GM13976 (cell line): ENCODE data around the gene IFI30.
"Not testable (repeated sequence)": the region's sequence is repeated elsewhere in the genome, so short reads cannot be mapped to it uniquely, and the experiment has no call there.

ENCODE experiments used
- DNase-seq: peaks from one replicate; pipeline ENCODE4 v3.0.0; 2012; ENCODE audit warnings: low spot score
- CTCF ChIP-seq: IDR thresholded peaks from 2 replicates; pipeline ENCODE4 v1.5.1; 2012; ENCODE audit warnings: borderline replicate concordance, mild to moderate bottlenecking; ENCODE audit not compliant: insufficient read depth; ENCODE audit errors: extremely low read depth, missing control alignments, control extremely low read depth
- in situ Hi-C: fragments of 300-500 bp; cut with MboI; formaldehyde crosslinking; loops from one replicate; pipeline ENCODE4 v1.12.0; 2022; ENCODE audit warnings: low sequenced_read_pairs, mixed read lengths, inconsistent platforms; ENCODE audit not compliant: unreplicated experiment

The IFI30 gene

GRCh38 chr19:18156841-18157464 lies 16.7 kb upstream of the IFI30 start:
- no peak for DNase-seq
- in situ Hi-C loops, result no loop called here
- TF ChIP-seq CTCF, result no peak

- no peak for TF ChIP-seq CTCF
- in situ Hi-C loops, result no loop called here
- no peak for DNase-seq
Measured at GRCh38 chr19:18157465-18158063, 16.0 kb upstream of the IFI30 start.

GRCh38 chr19:18158467-18158866 lies 15.1 kb upstream of the IFI30 start:
- TF ChIP-seq CTCF, result no peak
- in situ Hi-C loops, result no loop called here
- DNase-seq, result no peak

GRCh38 chr19:18159059-18159616 lies 14.5 kb upstream of the IFI30 start:
- DNase-seq, in situ Hi-C loops: not testable (repeated sequence)

- in situ Hi-C loops, result no loop called here
- no peak for TF ChIP-seq CTCF
- DNase-seq, result no peak
Measured at GRCh38 chr19:18159810-18160209, 13.8 kb upstream of the IFI30 start.

- in situ Hi-C loops, result no loop called here
- TF ChIP-seq CTCF, result no peak
- DNase-seq, result no peak
Measured at GRCh38 chr19:18160493-18160970, 13.1 kb upstream of the IFI30 start.

- DNase-seq, result peak; percentile 95
- peak; percentile 100 for TF ChIP-seq CTCF
- in situ Hi-C loops, result no loop called here
Measured at GRCh38 chr19:18160971-18161635, 12.5 kb upstream of the IFI30 start.
